Activated T-cell treated with anti-CD3 and anti-CD28 coated beads for 48 hours (primary cell): ENCODE data around the gene PKP1.
A peak's percentile ranks its signal among the peaks of the same experiment; 100 is the strongest.

Experiments
- DNase-seq: peaks from one replicate; pipeline ENCODE4 v3.0.0-alpha.2; 2020; ENCODE audit warnings: low read depth

Gene PKP1

DNA sequence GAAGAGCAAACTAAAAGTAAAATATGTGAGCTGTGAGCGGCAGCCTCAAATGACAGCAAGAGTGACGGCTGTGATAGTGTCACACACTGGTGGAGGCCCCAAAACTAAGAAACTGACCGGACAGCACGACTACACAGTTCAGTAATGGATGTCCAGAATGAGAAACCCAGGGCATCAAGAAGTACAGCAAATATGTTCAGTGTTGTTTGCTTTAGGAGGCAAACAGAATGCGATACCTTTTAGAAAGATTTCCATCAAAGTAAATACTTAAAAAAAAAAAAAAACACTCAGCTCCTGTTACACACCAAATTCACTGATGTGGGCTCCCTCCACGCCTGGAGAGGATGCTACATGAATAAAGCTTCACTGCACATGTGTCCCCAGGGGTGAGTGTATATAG, 1.1 kb upstream of the PKP1 start:
- DNase-seq: no peak

DNA sequence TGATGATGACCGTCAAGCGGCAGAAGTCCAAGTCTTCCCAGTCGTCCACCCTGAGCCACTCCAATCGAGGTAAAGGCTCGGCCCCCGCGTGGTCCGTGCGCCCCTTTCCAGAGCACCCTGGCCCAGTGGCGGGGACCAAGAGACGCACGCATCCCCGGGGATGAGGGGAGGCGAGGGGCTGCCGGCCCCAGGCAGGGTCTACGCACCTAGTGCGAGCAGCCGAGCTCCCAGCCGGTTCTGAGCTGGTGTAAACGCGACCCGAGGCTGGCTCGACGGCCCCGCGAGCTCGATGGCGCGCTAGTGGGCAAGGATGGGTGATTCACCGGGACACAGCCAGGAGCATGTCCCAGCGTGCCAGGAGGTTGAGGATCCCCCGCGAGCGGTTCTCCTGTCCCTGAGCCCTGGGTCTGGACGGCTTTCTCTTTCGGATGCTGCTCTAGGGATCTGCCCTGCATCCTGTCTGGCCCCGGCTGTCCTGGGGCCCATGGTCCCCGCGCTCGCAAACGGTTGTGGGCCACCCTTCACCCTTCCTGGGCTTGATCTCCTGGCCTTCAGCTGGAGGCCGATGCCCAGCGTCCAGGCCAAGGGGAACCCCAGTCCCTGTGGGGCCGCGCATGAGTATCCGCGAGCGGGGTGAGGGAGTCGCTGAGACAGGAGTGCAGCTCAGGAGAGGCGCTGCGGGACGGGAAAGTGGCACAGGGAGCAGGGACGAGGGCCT, 689 bp downstream of the PKP1 start:
- DNase-seq: no peak

DNA sequence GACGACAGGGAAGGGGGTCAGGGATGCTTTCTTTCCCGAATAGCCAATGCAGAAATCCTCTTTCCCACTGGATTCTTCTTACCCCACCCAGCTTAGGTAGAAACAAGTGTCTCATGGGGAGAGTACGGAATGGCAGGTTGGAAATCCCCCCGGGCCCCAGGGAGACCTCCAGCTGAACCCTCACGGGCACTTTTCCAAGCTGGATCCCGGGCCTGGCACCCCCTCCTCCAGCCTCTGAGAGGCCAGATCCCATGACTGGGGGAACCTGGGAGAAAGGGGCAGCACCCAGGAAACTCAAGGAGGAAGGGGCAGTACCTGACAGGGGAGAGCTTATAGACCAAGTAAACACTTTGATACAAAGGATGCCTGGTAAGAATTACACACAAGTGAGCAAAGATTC, 1.3 kb downstream of the PKP1 start:
- DNase-seq: no peak

DNA sequence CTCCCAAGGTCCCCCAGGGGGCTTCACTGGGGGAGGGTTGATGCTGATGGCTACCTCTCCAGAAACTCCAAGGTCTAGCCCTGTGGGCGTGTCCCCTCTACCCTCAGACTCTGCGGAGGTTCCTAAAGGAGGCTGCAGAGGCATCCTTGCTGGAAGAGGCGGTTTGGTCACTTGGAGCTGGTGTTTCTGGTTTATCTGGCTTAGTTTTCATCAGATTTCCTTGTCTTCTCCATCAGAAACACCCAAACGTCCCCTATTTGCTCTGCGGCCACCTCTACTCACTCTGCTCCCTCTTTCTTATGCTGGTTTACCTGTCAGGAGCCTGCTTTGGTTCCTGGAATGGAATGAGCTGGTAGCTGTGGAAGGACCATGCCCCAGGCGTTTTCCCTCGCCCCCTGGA, 2.5 kb downstream of the PKP1 start:
- no peak for DNase-seq

DNA sequence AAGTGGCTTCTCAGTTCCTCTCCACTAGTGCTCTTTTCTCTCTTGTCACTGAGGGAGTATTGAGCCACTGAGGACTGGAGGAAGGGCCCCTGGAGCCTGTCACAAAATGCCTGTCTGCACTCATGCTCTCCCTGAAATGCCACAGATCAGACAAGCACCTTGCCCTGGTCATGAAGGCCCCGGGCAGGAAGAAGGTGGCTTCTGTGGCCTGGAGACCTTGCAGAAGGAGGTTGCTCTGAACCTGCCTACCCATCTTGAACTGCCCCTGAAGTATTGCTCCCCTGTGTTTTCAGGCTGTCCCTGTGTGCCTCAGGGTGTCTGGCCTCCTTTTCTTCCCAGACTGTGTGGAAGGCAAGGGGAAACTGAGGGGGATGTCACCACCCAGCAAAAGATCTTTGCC, 3.1 kb downstream of the PKP1 start:
- DNase-seq: no peak

DNA sequence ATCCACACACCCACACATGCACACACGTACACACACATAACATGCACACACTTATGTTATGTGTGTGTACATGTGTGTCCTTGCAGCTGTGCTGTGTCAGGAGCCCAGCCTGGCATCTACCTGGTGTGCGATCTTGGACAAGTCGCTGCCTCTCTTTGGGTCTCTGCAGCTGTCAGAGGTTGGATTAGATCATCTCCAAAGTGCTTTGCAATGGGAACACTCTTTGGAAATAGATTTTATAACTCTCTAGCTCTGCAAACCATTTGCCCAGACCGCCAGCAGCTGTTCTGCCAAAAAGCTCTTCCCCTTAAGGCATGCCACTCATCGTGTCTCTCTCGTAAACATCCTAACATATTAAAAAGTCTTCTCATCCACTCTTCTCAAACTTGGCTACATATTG, 4.7 kb downstream of the PKP1 start:
- DNase-seq: no peak

DNA sequence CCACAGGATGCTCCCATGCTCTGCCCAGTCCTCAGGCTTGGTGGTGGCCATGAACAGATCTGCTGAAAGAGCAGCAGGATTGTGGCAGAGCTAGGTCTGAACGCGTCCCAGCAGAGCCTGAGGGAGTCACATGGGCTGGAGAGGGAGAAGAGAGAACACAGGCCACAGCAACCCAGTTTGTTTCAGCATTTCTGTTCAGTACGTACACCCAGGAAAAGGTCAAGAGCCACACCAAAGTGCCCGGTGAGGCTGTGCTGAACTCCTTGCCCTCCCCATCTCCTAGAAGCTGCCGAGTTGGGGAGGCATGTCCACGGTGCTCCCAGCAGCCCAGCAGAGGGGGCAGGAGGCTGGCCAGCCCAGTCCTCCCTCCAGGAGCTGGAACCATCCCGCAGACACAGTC, 5.5 kb downstream of the PKP1 start:
- no peak for DNase-seq

DNA sequence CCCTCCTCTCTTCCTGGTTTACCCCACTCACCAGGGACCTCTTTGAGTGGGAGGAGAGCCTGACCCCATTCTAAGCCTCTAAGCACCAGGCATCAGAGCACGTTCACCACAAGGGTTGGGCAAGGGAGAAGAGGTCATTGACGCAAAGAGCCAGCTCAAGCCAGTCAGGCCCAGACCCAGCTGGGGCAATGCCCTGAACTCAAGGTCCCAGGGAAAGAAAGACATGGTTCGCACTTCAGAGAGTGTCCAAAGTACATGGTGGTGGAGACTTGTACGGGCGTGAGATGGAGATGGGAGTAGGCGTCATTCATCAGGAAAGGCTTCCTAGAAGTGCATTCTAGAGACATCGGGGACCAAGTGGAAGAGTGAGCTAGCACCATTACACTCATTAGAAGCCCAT, 7.2 kb downstream of the PKP1 start:
- DNase-seq: no peak

DNA sequence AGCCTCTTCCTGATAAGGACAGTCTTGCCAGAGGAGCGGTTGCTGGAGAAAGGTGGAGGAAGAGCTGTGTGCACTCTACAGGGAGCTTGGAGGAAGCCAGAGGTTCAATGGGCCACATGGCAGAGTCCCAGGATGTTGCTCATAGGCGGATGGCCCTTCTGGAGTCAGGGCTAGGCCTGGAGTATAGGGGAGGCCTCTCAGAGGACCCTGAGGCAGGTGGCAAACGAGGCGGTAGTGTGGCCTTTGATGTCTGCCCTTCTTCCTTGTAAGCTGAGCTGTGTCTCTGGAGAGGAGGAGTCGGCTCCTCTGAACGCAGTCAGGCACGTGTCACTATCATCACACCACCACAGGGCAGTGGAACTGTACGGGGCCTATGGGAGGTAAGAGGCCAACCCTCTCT, 8.6 kb downstream of the PKP1 start:
- no peak for DNase-seq

DNA sequence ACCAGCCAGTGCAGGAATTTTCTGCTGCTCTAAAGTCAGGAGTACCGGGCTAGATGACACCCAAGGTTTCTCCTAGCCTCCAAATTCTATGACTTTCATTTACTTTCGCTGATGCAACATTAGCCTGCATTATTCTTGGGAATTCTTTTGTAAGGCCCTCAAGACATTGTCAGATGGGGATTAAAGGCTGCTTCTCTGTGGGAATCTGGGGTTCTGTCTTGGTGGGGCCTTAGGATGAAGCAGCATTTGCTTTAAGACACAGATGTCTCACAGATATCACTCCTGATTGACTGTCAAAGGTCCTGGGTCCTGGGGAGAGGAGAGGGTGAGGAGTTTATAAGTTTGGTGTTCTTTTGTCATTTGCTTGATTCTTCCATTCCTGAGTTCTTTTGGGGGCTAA, 11.6 kb downstream of the PKP1 start:
- DNase-seq: no peak

DNA sequence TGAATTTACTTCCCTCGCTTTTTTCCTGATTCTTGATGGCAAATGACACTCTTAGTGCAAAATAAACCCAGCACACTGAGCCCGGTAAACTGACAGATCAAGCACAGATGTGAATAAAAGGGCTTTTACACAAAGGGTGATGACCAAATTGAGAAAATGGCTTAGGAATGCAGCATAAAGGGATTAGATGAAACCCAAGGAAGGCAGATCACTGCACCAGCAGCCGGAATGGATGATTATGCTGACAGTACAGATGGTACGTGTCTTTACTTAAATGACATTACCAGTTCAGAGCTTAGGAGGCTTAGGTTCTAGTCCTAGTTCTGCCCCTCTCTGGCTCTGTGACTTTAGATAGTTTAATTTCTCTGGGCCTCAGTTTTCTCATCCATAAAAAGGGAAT, 12.0 kb downstream of the PKP1 start:
- DNase-seq: no peak

DNA sequence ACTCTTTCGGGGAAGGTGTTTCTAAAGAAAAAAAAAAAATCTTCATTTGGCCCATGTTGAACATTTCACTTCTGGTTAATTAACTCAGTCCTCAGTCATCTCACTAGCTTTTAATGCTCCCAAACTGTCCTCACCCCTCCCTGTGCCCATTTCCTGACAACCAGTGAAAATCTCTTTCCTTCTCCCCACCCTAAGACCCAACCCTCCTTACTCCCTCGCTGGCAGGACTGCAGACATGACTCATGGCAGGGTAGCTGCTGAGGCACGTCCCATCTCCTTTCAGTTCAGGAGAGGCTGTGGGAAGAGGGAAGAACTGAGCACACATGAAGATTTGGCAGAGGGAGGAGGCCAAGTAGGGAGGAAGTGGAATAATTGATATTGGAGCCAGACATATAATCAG, 12.6 kb downstream of the PKP1 start:
- DNase-seq: no peak

DNA sequence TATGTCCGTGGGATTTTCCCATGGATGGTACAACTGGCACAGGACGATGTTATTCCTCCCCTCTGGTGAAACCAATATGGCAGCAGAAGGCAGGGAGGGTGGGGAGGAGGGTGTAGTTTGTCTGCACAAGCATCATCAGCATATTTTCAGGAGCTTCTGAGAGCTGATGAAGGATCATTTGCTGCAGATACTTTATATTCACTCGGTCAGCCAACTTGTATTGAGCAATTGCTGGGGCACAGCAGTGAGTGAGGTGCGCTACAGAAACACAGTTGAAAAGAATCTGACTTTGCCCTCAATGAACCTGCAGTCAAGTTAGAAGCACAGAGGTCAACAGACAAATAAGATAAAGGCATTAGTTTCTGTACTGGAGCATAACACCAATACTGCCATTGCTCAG, 13.0 kb downstream of the PKP1 start:
- no peak for DNase-seq

DNA sequence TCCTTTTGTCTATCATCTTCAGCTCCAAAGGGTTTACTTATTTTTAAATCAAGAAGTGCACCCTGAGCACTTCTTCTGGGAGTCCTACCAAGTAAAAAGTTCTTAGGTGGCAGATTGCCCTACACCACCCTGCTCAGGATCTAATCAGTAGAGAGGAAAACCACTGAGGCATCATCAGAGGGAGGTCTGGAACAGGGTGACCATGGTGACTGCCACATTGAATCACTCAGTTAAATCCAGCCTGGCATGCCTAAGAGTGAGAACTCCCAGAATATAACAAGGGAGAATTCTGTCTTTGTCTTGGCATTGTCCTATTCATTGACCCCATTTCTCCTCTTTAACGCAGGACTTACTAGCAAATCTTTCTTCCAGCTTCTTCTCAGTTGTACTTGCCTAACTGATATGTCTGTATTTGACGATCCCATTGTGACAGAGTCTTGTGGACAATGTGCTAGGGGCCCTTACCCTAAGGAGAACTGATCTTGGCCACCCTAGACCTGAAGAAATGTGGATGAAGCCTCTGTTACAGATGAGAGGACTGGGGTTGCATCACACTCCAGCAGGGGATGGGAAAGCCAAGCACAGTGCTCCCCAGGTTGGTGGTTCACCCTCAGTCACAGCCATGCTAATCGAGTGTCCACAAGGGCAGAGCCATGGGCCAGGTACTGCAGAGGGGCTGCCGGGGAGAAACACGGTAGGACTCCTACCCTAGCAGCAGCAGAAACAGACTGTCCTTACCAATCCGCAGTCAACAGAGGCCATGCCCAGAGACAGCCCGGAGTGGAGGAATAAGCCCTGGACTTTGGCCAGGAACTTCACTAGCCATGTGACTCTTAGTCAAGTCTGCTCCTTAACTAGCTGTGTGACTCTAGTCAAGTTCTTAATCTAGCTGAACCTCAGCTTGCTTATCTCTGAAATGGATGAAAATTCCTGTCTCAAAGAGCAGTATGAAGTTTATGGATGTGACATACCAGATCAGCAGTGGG, 15.4 kb downstream of the PKP1 start:
- DNase-seq: no peak

DNA sequence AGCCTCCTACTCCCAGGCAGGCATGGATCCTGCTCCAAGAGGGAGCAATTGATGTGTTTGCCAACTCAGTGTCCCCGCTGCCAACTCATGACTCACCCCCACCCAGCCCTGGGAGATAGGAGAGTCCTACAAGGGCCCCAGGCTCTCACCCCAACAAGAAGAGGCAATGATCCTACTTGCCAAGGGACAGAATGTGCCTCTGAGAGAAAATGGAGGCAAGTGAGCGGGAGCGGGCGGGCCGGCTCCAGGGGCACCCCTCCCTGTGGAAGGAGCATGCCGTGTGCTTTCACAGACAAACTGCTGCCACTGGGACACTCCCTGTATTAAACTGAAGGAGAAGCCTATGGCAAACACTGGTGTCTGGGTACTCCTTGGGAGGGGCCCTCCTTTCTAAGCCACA, 16.7 kb downstream of the PKP1 start:
- DNase-seq: no peak

DNA sequence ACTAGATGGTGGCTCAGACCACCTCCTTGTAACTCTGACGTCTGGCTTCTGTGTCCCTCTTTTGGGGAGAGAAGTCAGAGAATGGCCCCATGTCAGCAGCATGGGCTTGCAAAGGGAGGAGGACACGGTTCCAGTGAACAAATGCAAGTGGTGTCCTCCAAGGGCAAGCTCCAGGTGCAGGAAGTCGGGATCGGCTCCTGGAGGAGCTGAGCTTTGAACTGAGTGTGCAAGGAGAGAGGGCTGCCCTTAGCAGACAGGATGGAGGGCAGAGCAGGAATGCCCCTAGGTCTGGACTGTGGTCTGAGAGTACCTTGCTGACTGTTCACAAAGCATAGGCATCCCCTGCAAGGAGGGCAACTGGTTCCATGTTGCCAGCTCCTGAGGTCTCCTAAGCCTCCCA, 17.3 kb downstream of the PKP1 start:
- no peak for DNase-seq

DNA sequence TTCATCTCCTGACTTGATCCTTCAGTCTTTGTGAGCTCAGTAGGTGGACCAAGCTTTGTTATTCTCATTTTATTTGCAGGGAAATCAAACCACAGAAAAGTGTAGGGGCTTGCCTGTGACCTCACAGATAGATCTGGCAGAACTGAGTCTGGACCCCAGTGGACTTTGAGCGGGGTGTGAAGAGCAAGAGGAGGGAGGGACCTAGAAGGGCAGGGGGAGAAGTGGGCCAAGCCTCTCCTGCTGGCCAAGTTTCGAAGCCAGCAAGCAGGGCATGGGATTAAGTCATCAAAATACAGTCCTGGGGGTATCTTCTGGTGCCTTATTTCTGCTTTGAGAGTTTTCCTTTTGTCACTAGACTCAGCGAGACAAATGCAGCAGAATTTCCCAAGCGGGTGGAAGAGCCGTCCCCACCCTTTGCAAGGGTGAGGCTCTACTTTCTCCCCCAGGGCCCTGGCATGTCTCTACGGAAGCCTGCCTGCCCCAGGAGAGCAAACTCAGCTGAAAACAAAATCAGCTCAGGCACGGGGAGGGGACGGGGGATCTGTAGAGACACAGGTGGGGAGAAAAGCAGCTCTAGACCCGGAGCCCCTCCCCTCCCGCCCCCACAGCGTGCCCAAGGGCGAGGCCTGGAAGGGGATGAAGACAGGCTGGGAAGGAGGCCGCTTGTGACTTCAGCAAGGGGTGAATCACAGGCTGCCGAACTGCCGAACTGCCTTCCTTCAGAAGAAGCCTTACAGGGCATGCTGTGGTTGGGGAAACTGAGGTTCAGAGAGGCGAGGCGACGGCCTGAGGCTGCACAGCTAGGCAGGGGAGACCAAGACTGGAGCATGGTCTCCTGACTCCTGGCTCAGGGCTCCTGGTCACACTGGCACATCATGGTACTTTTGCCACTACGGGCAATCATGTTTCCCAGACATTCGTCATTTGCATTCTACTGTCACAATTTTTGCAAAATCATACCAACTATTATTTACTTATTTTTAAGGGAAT, 19.2 kb downstream of the PKP1 start:
- DNase-seq: no peak

DNA sequence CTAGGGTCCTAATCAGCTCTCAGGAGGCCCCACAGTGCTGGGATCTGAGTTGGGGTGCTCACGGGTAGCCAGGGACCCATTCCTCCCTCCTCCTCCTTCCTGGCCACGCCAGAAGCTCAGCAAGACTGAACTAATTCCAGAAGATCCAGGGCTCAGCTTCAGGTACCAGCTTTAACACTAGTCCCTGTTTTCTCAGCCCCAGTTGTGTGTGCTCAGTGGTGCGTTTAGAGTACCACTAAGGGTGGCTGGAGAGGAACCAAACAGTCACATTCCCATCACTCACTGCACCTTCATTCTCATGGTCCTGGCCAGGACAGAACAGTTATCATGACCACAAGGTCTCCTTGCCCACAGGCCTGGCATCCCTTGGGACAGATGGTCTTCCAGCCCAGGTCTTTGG, 20.8 kb downstream of the PKP1 start:
- DNase-seq: no peak

DNA sequence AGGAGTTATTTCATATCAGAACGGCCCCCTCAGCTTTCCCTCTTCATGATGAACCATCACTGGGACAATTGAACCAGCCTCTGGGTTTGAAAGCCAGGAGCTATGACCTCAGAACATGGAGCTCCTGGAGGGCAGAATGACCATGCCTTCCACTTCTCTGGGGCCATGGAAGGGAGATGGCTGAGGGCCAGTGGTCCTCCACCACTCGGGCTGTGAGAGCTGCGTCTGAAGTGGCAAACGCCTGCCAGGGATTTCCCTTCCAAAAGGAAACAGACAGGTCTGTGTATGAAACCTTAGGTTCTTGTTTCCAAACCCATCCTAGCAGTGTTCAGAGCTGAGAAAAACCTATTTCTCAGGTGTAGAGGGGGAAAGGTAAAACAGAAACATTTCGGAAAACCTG, 22.5 kb downstream of the PKP1 start:
- DNase-seq: no peak

DNA sequence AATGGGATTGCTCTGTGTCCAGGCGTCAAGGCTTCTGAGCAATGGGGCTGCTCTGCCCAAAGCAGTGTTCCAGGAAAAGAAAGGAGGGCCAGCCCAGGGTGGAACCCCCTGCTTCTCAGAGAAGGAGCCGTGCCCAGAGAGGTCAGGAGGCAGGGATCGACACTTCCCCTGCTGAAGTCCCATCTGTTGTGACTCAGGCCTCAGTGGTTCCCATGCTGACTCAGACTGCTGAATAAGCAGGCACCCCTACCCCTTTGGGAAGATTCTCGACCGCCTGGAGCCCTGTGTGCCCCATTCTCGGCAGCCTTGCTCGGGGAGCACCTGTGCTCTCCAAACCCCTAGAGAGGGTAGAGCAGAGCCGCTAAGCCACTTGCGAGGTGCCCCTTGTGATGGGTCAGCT, 23.9 kb downstream of the PKP1 start:
- DNase-seq: no peak

DNA sequence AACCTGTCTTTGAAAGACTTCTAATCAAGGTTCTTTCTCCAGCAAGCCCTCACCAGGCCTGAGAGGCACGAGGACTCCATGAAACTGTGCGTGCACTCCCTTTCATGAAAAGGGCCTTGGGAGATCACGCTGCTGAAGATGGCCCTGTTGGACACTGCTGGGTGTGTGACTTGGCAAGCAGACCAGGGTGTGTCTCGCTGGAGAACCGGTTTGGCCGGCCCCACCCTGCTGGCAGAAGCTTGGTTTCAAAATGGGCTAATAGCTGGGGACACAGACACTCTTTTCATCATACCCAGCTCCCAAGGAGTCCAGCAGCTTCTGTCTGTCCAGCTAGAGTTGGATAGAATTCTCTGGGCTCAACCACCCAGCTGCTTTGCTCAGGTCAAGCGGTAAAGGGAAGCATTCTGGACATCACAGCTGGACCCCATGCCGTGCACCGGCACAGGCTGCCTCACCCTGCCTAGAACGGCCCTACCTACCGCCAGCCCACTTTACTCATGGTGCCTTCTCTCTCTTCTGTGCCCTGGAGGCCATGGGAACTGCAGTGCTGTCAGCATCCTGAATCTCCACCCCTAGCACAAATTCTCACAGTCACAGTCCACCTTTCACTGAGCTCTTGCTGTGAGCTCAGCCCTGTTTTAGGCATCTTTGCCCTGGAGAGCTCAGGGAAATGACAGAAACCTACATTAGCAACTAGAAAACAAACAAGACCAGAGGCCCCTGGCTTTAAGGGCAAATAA, 24.6 kb downstream of the PKP1 start:
- DNase-seq: no peak

DNA sequence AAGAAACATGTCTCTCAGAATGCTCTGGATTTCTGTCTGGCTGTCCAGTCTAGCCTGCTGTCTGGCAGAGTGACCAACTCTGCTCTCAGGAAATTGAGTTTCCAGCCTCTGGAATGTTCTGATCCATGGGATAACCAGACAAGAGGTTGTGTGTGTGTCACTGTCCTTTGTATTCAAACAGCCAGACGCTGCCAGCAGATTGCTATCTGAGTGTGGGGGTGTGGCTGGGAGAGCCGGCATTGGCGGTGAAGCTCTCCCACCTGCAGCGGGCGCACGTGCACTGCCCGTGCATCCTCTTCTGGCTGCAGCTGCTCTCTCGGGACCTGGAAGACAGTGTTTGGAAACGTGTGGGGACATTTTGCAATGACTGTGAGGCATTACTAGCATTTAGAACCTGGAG, 26.1 kb downstream of the PKP1 start:
- DNase-seq: peak; percentile 3
